ENCODE results near the gene RASSF3. TPM values are rescaled to one million over a fixed set of nuclear protein-coding genes. Genes with fewer than 3 reads are reported as not detected.
A peak's percentile ranks its signal among the peaks of the same experiment; 100 is the strongest.

Gene RASSF3
- polyA plus RNA-seq, 3 donors, result 6.6 to 77.9 (median 14.5) TPM

DNA sequence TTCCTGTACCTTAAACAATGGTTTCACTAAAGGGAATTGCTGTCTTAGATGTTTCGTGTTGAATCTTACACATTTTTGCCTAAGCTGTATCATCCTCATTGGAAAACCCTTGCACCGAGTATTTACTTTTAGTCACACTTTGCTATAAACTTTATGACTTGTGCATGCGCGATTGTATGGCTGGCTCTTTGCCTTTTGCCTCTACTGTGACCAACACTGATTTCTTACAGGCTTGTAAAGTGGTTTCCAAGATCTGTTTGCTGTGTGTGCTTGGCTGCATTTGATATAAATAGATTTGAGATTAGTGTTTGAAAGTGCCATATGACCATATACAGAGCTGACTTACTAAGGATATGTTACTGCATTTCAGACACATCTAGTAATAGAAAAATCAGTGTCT is 40.5 kb downstream of the RASSF3 start:
- Histone ChIP-seq H3K4me1 (ENCODE audit: control insufficient read depth in 1 of 2, insufficient read depth in 2 of 2, low read length in 2 of 2) (peaks cover 12 to 27% of the 10 kb centered on the region in 2 donors), H3K36me3 (replicated peaks in 1 of 2; ENCODE audit: control insufficient read depth in 1 of 2, insufficient read depth in 2 of 2, low read length in 2 of 2) (peaks cover 6 to 29% of the 10 kb centered on the region in 2 donors), H3K9ac (ENCODE audit: insufficient read depth, low read length, poor library complexity, severe bottlenecking) (no peak overlapping the region), H3K4me3 (replicated peaks in 1 of 3; ENCODE audit: low read depth in 2 of 3, low read length in 3 of 3) (no peak overlapping the region), H3K27ac (ENCODE audit: low read depth in 1 of 2, low read length in 2 of 2) (peak overlapping the region in 1 of 2 donors; percentile 2), H3K9me3 (replicated peaks in 1 of 2; ENCODE audit: control insufficient read depth in 1 of 2, insufficient read depth in 1 of 2, low read length in 2 of 2) (no peaks in the 10 kb centered on the region), H3K79me2 (ENCODE audit: insufficient read depth, low read length) (peaks cover 100% of the 10 kb centered on the region), H3K4me2 (replicated peaks; ENCODE audit: extremely low read depth, low read length, poor library complexity, severe bottlenecking) (no peak overlapping the region), H2AFZ (ENCODE audit: insufficient read depth, low read depth, low read length, poor library complexity, severe bottlenecking) (no peak overlapping the region), H3K27me3 (ENCODE audit: control insufficient read depth in 2 of 2, insufficient read depth in 2 of 2, low read length in 2 of 2) (no peaks in the 10 kb centered on the region), H4K20me1 (ENCODE audit: insufficient read depth, low read length) (peaks cover 100% of the 10 kb centered on the region)
- peak overlapping the region in 2 of 7 donors; percentile 10 to 15 for H3K27ac Mint-ChIP-seq
- peaks cover 48% of the 10 kb centered on the region for H3K4me1 Mint-ChIP-seq
- intact Hi-C loops (cut with micrococcal nuclease), result no loop called here
- TF ChIP-seq, protein P1, sequence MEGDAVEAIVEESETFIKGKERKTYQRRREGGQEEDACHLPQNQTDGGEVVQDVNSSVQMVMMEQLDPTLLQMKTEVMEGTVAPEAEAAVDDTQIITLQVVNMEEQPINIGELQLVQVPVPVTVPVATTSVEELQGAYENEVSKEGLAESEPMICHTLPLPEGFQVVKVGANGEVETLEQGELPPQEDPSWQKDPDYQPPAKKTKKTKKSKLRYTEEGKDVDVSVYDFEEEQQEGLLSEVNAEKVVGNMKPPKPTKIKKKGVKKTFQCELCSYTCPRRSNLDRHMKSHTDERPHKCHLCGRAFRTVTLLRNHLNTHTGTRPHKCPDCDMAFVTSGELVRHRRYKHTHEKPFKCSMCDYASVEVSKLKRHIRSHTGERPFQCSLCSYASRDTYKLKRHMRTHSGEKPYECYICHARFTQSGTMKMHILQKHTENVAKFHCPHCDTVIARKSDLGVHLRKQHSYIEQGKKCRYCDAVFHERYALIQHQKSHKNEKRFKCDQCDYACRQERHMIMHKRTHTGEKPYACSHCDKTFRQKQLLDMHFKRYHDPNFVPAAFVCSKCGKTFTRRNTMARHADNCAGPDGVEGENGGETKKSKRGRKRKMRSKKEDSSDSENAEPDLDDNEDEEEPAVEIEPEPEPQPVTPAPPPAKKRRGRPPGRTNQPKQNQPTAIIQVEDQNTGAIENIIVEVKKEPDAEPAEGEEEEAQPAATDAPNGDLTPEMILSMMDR (IDR thresholded peaks at IDR 0.05), result no peak
- no peak overlapping the region for H3K4me3 Mint-ChIP-seq
- WGBS (ENCODE audit: insufficient coverage), result 100% methylated on average over 2 of the region's 4 CpGs
- H3K9me3 Mint-ChIP-seq, result no peaks in the 10 kb centered on the region
- H3K36me3 Mint-ChIP-seq, result peaks cover 13 to 32% of the 10 kb centered on the region in 2 donors
- peaks cover 0 to 2% (median 0%) of the 10 kb centered on the region in 3 donors for H3K27me3 Mint-ChIP-seq (ENCODE audit: low read depth in 3 of 3)
- DNase-seq, result no peak

DNA sequence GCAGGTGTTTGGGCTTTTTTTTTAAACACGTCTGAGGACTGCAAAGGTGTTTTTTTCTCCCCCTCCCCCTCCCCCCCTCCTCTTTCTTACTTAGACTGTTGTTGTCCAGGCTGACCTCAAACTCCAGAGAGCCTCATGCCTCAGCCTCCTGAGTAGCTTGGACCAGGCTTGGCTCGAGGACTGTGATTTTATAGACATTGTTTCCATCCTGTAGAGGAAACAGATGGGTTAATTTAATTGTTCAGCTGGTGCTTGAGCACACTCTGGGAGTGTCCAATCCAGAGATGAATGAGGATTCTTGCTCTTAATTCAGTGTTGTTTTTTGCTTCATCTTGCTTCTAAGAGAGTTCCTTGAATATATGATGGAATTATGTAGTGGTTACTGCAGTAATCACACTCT is 42.1 kb downstream of the RASSF3 start:
- H3K4me1 Mint-ChIP-seq, result peaks cover 47% of the 10 kb centered on the region
- intact Hi-C loops (cut with micrococcal nuclease), result no loop called here
- Histone ChIP-seq H3K79me2 (ENCODE audit: insufficient read depth, low read length) (peaks cover 100% of the 10 kb centered on the region), H4K20me1 (ENCODE audit: insufficient read depth, low read length) (peaks cover 100% of the 10 kb centered on the region), H3K4me2 (replicated peaks; ENCODE audit: extremely low read depth, low read length, poor library complexity, severe bottlenecking) (no peak overlapping the region), H3K9ac (ENCODE audit: insufficient read depth, low read length, poor library complexity, severe bottlenecking) (no peak overlapping the region), H3K36me3 (replicated peaks in 1 of 2; ENCODE audit: control insufficient read depth in 1 of 2, insufficient read depth in 2 of 2, low read length in 2 of 2) (peaks cover 6 to 42% of the 10 kb centered on the region in 2 donors), H3K27ac (ENCODE audit: low read depth in 1 of 2, low read length in 2 of 2) (peak overlapping the region in 1 of 2 donors; percentile 62), H2AFZ (ENCODE audit: insufficient read depth, low read depth, low read length, poor library complexity, severe bottlenecking) (no peak overlapping the region), H3K4me3 (replicated peaks in 1 of 3; ENCODE audit: low read depth in 2 of 3, low read length in 3 of 3) (no peak overlapping the region), H3K4me1 (ENCODE audit: control insufficient read depth in 1 of 2, insufficient read depth in 2 of 2, low read length in 2 of 2) (peaks cover 12 to 27% of the 10 kb centered on the region in 2 donors), H3K27me3 (ENCODE audit: control insufficient read depth in 2 of 2, insufficient read depth in 2 of 2, low read length in 2 of 2) (no peaks in the 10 kb centered on the region), H3K9me3 (replicated peaks in 1 of 2; ENCODE audit: control insufficient read depth in 1 of 2, insufficient read depth in 1 of 2, low read length in 2 of 2) (no peaks in the 10 kb centered on the region)
- H3K4me3 Mint-ChIP-seq, result no peak overlapping the region
- peaks cover 0 to 2% (median 0%) of the 10 kb centered on the region in 3 donors for H3K27me3 Mint-ChIP-seq (ENCODE audit: low read depth in 3 of 3)
- no CpG with 5 or more reads among the region's 2 CpGs for WGBS (ENCODE audit: insufficient coverage)
- DNase-seq, result no peak
- peaks cover 0 to 1% (median 0%) of the 10 kb centered on the region in 7 donors for H3K9me3 Mint-ChIP-seq
- TF ChIP-seq, protein P1 (IDR thresholded peaks at IDR 0.05), result no peak
- peaks cover 23 to 43% of the 10 kb centered on the region in 2 donors for H3K36me3 Mint-ChIP-seq
- peak overlapping the region in 1 of 7 donors; percentile 87 for H3K27ac Mint-ChIP-seq

All from CD14-positive monocyte (primary cell).